GM12878 (cell line): ENCODE data around the gene PRKG1. TPM values are rescaled to one million over a fixed set of nuclear protein-coding genes. Genes with fewer than 3 reads are reported as not detected.

Source experiments
- ATAC-seq: fragments of 200-7000 bp; cut with Tn5 transposase; 3 replicates; pipeline ENCODE4 v1.9.1; 2020; ENCODE audit warnings: mild to moderate bottlenecking, moderate library complexity
- BruUV-seq: library from RNA; stranded (reverse); fragments of 400-500 nt; replicated peaks from 2 replicates; lab custom pipeline; 2021; lab: Mats Ljungman, UMichigan
- CTCF ChIA-PET: fragments of 300-600 bp; sonication (Branson Sonifier 250); formaldehyde crosslinking; extraction: SDS; loops from one replicate; lab custom pipeline; 2021; ENCODE audit warnings: inconsistent platforms; lab: Yijun Ruan, JAX
- POLR2A ChIA-PET: fragments of 350-600 bp; formaldehyde crosslinking; extraction: SDS; loops from one replicate; lab custom pipeline; 2021; ENCODE audit warnings: inconsistent platforms; lab: Charles Lee
- RAD21 ChIA-PET: fragments of 300-600 bp; sonication (Branson Sonifier 250); formaldehyde crosslinking; loops from one replicate; lab custom pipeline; 2023; ENCODE audit warnings: antibody characterized with exemption; ENCODE audit not compliant: unreplicated experiment; lab: Charles Lee
- SMC1A ChIA-PET: fragments of 300-600 bp; sonication (Branson Sonifier 250); formaldehyde crosslinking; loops from one replicate; lab custom pipeline; 2023; ENCODE audit not compliant: unreplicated experiment, uncharacterized antibody; lab: Charles Lee
- DNase-seq: peaks from one replicate; pipeline ENCODE4 v3.0.0-alpha.2; 2011; ENCODE audit warnings: low read depth, low spot score
- FAIRE-seq: peaks from 3 replicates; lab custom pipeline; 2011; peaks lifted over from hg19 to GRCh38; lab: Jason Lieb, UNC
- H2AFZ ChIP-seq: 2 replicates; pipeline ENCODE4 v1.6.0; 2011; ENCODE audit warnings: low read depth, low read length, control low read depth; ENCODE audit not compliant: control insufficient read depth
- H3K27ac ChIP-seq: 2 replicates; pipeline ENCODE4 v1.5.1; 2011; ENCODE audit warnings: control low read depth; ENCODE audit not compliant: control insufficient read depth, insufficient read depth
- H3K27me3 ChIP-seq, 2 experiments: replicated peaks in 1 of 2; 2 replicates each; pipeline versions ENCODE4 v1.6.0 to v1.6.1; 2011; ENCODE audit warnings: low read length in 1 of 2; ENCODE audit not compliant: control insufficient read depth in 2 of 2, insufficient read depth in 2 of 2
- H3K36me3 ChIP-seq, 2 experiments: 2 replicates each; pipeline ENCODE4 v1.5.1; 2011; ENCODE audit warnings: low read length in 1 of 2; ENCODE audit not compliant: control insufficient read depth in 2 of 2, insufficient read depth in 2 of 2
- H3K4me1 ChIP-seq: 2 replicates; pipeline ENCODE4 v1.6.1; 2011; ENCODE audit warnings: mild to moderate bottlenecking, low read length, moderate library complexity, mixed read lengths; ENCODE audit not compliant: control insufficient read depth, insufficient read depth
- H3K4me2 ChIP-seq: 2 replicates; pipeline ENCODE4 v1.6.0; 2011; ENCODE audit warnings: control low read depth; ENCODE audit not compliant: control insufficient read depth, insufficient read depth
- H3K4me3 ChIP-seq: fragments of 200-600 bp; sonication (generic); 2 replicates; pipeline ENCODE4 v1.5.1; 2016
- H3K79me2 ChIP-seq: 2 replicates; pipeline ENCODE4 v1.6.0; 2011; ENCODE audit warnings: low read length; ENCODE audit not compliant: control insufficient read depth, insufficient read depth
- H3K9ac ChIP-seq: 2 replicates; pipeline ENCODE4 v1.8.0; 2011; ENCODE audit warnings: low read length, control low read depth, mixed read lengths; ENCODE audit not compliant: control insufficient read depth, insufficient read depth
- H3K9me3 ChIP-seq: replicated peaks from 3 replicates; pipeline ENCODE4 v1.5.1; 2011; ENCODE audit warnings: mild to moderate bottlenecking, low read length; ENCODE audit not compliant: control insufficient read depth, insufficient read depth
- H4K20me1 ChIP-seq: 2 replicates; pipeline ENCODE4 v1.6.0; 2011; ENCODE audit not compliant: control insufficient read depth, insufficient read depth
- HCFC1 ChIP-seq: fragments of 150-350 bp; IDR thresholded peaks from 2 replicates; pipeline ENCODE4 v1.6.1; 2014; ENCODE audit warnings: low read length
- LARP7 ChIP-seq: fragments of 450-650 bp; IDR thresholded peaks from 2 replicates; pipeline ENCODE4 v1.6.1; 2017; ENCODE audit warnings: mild to moderate bottlenecking
- NFXL1 ChIP-seq: fragments of 450-650 bp; IDR thresholded peaks from 2 replicates; pipeline ENCODE4 v1.6.1; 2017; ENCODE audit warnings: antibody characterized with exemption, mild to moderate bottlenecking, borderline replicate concordance
- PRDM15 ChIP-seq: fragments of 450-650 bp; formaldehyde crosslinking; IDR thresholded peaks from 2 replicates; pipeline ENCODE4 v1.4.0; 2020; ENCODE audit warnings: mild to moderate bottlenecking, moderate library complexity
- RFX5 ChIP-seq: IDR thresholded peaks from 2 replicates; pipeline ENCODE4 v1.6.1; 2011; ENCODE audit warnings: low read depth, low read length, improper control_type of control experiment
- SRF ChIP-seq, 2 experiments: IDR thresholded peaks; 2 replicates each; pipeline ENCODE4 v1.6.1; 2011; ENCODE audit warnings: low read depth in 2 of 2, low read length in 2 of 2, mild to moderate bottlenecking in 1 of 2, moderate library complexity in 1 of 2
- SUZ12 ChIP-seq: fragments of 200-600 bp; sonication (generic); IDR thresholded peaks from one replicate; pipeline ENCODE4 v1.6.1; 2018; ENCODE audit warnings: antibody characterized with exemption, mild to moderate bottlenecking; ENCODE audit not compliant: unreplicated experiment
- TCF12 ChIP-seq: IDR thresholded peaks from 2 replicates; pipeline ENCODE4 v1.6.1; 2011; ENCODE audit warnings: low read depth, mild to moderate bottlenecking, low read length
- TCF7 ChIP-seq: IDR thresholded peaks from 2 replicates; pipeline ENCODE4 v1.6.1; 2014; ENCODE audit warnings: antibody characterized with exemption, borderline replicate concordance
- WRNIP1 ChIP-seq: IDR thresholded peaks from 2 replicates; pipeline ENCODE4 v1.6.1; 2011; ENCODE audit warnings: low read depth, low read length, improper control_type of control experiment, borderline replicate concordance
- ZNF217 ChIP-seq: fragments of 450-650 bp; IDR thresholded peaks from 2 replicates; pipeline ENCODE4 v1.6.1; 2017; ENCODE audit warnings: antibody characterized with exemption, mild to moderate bottlenecking
- WGBS: methylation state at CpG from one replicate; pipeline ENCODE4 v1.1.6; 2016; ENCODE audit warnings: low lambda C conversion rate; ENCODE audit not compliant: insufficient replicate concordance, insufficient coverage; ENCODE audit errors: missing lambda C conversion rate; 5-methylcytosine and 5-hydroxymethylcytosine counted together
- in situ Hi-C: fragments of 300-500 bp; cut with MboI; formaldehyde crosslinking; loops from 9 replicates; pipeline ENCODE4 v1.14.3; 2018; ENCODE audit warnings: mixed read lengths
- intact Hi-C: fragments of 100-400 bp; cut with micrococcal nuclease; formaldehyde crosslinking; loops from one replicate; pipeline ENCODE4 v1.14.2; 2022; ENCODE audit not compliant: unreplicated experiment
- polyA plus RNA-seq, 11 experiments: library from polyadenylated mRNA; depleted of rRNA in 4 of 11; unstranded in 6 of 11; stranded (reverse) in 5 of 11; fragments of >200 nt; fragmentation: Nextera tagmentation in 4 of 11; fragmentation: Illumina TruSeq in 1 of 11; extraction: Ambion mirVana in 4 of 11; extraction: Trizol in 1 of 11; gene quantifications; 1 replicate in 1 of 11; 2 replicates in 10 of 11; pipeline versions ENCODE4 v1.2.1 to v1.2.3, GENCODE V29; 2011 to 2016; ENCODE audit warnings: inconsistent platforms in 2 of 11, missing spikeins in 2 of 11, low read depth in 1 of 11
- total RNA-seq, 4 experiments: library from RNA; depleted of rRNA in 3 of 4; stranded (reverse); fragments of >200 nt in 3 of 4; fragmentation: Illumina TruSeq in 1 of 4; extraction: Trizol in 1 of 4; gene quantifications; 2 replicates each; pipeline versions ENCODE4 v1.2.1 to v1.2.3, GENCODE V29; 2013 to 2021
- TF ChIP-seq, protein P1 (sequence below): fragments of 450-650 bp; IDR thresholded peaks from 2 replicates; pipeline ENCODE4 v1.6.1; 2017; ENCODE audit warnings: mild to moderate bottlenecking

Gene PRKG1
- total and polyA plus RNA-seq, 10 of the 15 experiments (the other 5 are each of a cell fraction or from before 2014, with no cell fraction given): 0.04 to 0.05 TPM; not detected in 8

DNA sequence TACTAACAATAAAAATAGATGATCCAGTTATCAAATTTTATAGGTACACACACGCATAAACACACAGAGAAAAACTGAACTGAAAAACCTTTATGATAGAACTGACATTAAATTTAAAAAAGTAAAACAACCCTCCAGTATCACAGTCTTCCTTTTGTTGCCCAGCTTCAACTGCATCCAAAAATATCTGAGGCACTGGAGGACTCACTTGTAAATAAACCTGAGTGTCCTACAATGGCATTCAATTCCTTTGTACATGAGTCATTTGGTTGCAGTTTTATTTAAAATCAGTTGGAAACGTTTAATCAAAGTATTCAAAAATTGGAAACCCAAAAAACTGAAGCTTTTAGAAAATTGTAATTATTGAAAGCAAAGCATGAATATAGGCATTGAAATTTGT, 890.3 kb downstream of the PRKG1 start:
- Histone ChIP-seq H3K79me2 (no peaks in the 10 kb centered on the region), H3K9ac (no peak overlapping the region), H3K36me3 (no peaks in the 10 kb centered on the region), H3K4me1 (no peaks in the 10 kb centered on the region), H3K9me3 (no peaks in the 10 kb centered on the region), H3K27me3 (no peaks in the 10 kb centered on the region), H2AFZ (no peak overlapping the region), H3K27ac (no peak overlapping the region), H3K4me3 (no peak overlapping the region), H3K4me2 (no peak overlapping the region), H4K20me1 (no peaks in the 10 kb centered on the region)
- ChIA-PET SMC1A (interaction anchor here (0.7 kb wide), 1 partner anchor 575 kb away, joined by 3 read pairs; no protein-coding TSS in a partner anchor), CTCF (no interaction called here), POLR2A (no interaction called here), RAD21 (no interaction called here)
- WGBS: 17% methylated on average over 2 of the region's 2 CpGs
- ATAC-seq (no peak), FAIRE-seq (no peak), DNase-seq (no peak)
- no TSS peak for BruUV-seq
- TF ChIP-seq, protein P1, sequence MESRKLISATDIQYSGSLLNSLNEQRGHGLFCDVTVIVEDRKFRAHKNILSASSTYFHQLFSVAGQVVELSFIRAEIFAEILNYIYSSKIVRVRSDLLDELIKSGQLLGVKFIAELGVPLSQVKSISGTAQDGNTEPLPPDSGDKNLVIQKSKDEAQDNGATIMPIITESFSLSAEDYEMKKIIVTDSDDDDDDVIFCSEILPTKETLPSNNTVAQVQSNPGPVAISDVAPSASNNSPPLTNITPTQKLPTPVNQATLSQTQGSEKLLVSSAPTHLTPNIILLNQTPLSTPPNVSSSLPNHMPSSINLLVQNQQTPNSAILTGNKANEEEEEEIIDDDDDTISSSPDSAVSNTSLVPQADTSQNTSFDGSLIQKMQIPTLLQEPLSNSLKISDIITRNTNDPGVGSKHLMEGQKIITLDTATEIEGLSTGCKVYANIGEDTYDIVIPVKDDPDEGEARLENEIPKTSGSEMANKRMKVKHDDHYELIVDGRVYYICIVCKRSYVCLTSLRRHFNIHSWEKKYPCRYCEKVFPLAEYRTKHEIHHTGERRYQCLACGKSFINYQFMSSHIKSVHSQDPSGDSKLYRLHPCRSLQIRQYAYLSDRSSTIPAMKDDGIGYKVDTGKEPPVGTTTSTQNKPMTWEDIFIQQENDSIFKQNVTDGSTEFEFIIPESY: no peak
- no peak for TF ChIP-seq SUZ12
- TF ChIP-seq ZNF217: no peak
- TF ChIP-seq TCF12: no peak
- no peak for TF ChIP-seq SRF (IDR thresholded peaks at IDR 0.05; ENCODE audit: low read depth in 2 of 2, low read length in 2 of 2)
- no peak for TF ChIP-seq HCFC1
- in situ Hi-C loops: loop anchor here (10.0 to 25.0 kb wide), 2 partner anchors 580 to 902 kb away; partner anchors contain the start of gene PRKG1
- intact Hi-C loops: loop anchor here (5.0 kb wide), 2 partner anchors 253 to 902 kb away; no protein-coding TSS in a partner anchor

DNA sequence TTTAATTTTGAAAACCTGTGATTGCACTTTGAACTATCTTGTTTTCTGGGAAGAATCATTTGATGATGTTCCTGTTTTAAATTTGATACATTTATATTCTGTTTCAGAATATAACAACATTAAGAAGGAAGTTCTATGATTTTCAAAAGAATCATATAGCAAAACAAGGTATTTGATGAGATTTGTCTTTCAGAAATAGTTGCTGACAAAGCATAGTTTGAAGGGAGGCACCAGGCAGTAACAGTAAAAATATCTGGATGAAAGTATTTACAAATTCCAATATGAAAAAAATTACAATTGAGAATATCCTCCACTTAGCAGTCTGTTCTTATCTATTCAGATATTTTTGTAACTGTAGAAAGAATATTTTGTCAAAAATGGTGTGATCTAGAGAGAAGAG, 891.2 kb downstream of the PRKG1 start:
- no peaks in the 10 kb centered on the region for H3K36me3 ChIP-seq
- H3K9ac ChIP-seq: no peak overlapping the region
- no peak overlapping the region for H2AFZ ChIP-seq
- intact Hi-C loops (no loop called here), in situ Hi-C loops (loop anchor here (10.0 to 25.0 kb wide), 2 partner anchors 581 to 903 kb away; partner anchors contain the start of gene PRKG1)
- H3K27me3 ChIP-seq: no peaks in the 10 kb centered on the region
- no peak overlapping the region for H3K4me2 ChIP-seq
- no peak overlapping the region for H3K4me3 ChIP-seq
- no TSS peak for BruUV-seq
- no peaks in the 10 kb centered on the region for H4K20me1 ChIP-seq
- no peaks in the 10 kb centered on the region for H3K4me1 ChIP-seq
- H3K27ac ChIP-seq: no peak overlapping the region
- ChIA-PET POLR2A (no interaction called here), CTCF (no interaction called here), RAD21 (no interaction called here), SMC1A (interaction anchor here (0.7 kb wide), 1 partner anchor 576 kb away, joined by 3 read pairs; no protein-coding TSS in a partner anchor)
- ATAC-seq (no peak), DNase-seq (no peak), FAIRE-seq (no peak)
- H3K9me3 ChIP-seq: no peaks in the 10 kb centered on the region
- H3K79me2 ChIP-seq: no peaks in the 10 kb centered on the region
- TF ChIP-seq RFX5 (no peak), LARP7 (no peak), PRDM15 (CRISPR knock-in tag) (no peak), NFXL1 (no peak), TCF7 (no peak), WRNIP1 (no peak)
